PC-9 (cell line): ENCODE measurements around the gene ZFP62. TPM values are rescaled to one million over a fixed set of nuclear protein-coding genes. Genes with fewer than 3 reads are reported as not detected.

ENCODE experiments used
- BruUV-seq: library from RNA; stranded (reverse); fragments of 400-500 nt; replicated peaks from 2 replicates; lab custom pipeline; 2021; lab: Mats Ljungman, UMichigan
- CTCF ChIA-PET: fragments of 300-600 bp; sonication (Branson Sonifier 250); formaldehyde crosslinking; loops from one replicate; lab custom pipeline; 2022; ENCODE audit warnings: antibody characterized with exemption; lab: Charles Lee
- POLR2A ChIA-PET: fragments of 300-600 bp; sonication (Branson Sonifier 250); formaldehyde crosslinking; loops from one replicate; lab custom pipeline; 2022; ENCODE audit warnings: antibody characterized with exemption; ENCODE audit not compliant: unreplicated experiment; lab: Charles Lee
- DNase-seq, 2 experiments: peaks; one replicate each; pipeline versions ENCODE4 v3.0.0 to v3.0.0-alpha.2; 2015 to 2022; ENCODE audit warnings: mixed read lengths in 1 of 2
- H2AFZ ChIP-seq: fragments of 200-600 bp; sonication (generic); 2 replicates; pipeline ENCODE4 v1.8.1; 2017; ENCODE audit warnings: antibody characterized with exemption
- H3F3A ChIP-seq: fragments of 200-600 bp; sonication (generic); 2 replicates; pipeline ENCODE4 v1.8.1; 2017; ENCODE audit warnings: antibody characterized with exemption, mild to moderate bottlenecking, low read depth; ENCODE audit not compliant: insufficient read depth
- H3K27ac ChIP-seq: fragments of 200-600 bp; sonication (generic); 2 replicates; pipeline ENCODE4 v1.6.1; 2016; ENCODE audit warnings: mixed run types
- H3K27me3 ChIP-seq: fragments of 200-600 bp; sonication (generic); 2 replicates; pipeline ENCODE4 v1.6.1; 2016; ENCODE audit warnings: low read depth, mixed run types; ENCODE audit not compliant: insufficient read depth
- H3K36me3 ChIP-seq: fragments of 200-600 bp; sonication (generic); 2 replicates; pipeline ENCODE4 v1.6.1; 2016; ENCODE audit warnings: low read depth, mixed run types
- H3K4me1 ChIP-seq: fragments of 200-600 bp; sonication (generic); replicated peaks from 2 replicates; pipeline ENCODE4 v1.6.1; 2016; ENCODE audit warnings: mixed run types; ENCODE audit not compliant: insufficient read depth
- H3K4me2 ChIP-seq: fragments of 200-600 bp; sonication (generic); 2 replicates; pipeline ENCODE4 v1.6.1; 2017; ENCODE audit warnings: mixed run types
- H3K4me3 ChIP-seq: fragments of 200-600 bp; sonication (generic); 2 replicates; pipeline ENCODE4 v1.6.1; 2016; ENCODE audit warnings: mixed run types
- H3K79me2 ChIP-seq: fragments of 200-600 bp; sonication (generic); 2 replicates; pipeline ENCODE4 v1.6.1; 2017; ENCODE audit warnings: low read depth, mixed run types
- H3K9me2 ChIP-seq: fragments of 200-600 bp; sonication (generic); 2 replicates; pipeline ENCODE4 v1.8.1; 2017; ENCODE audit warnings: mild to moderate bottlenecking; ENCODE audit not compliant: insufficient read depth
- H3K9me3 ChIP-seq: fragments of 200-600 bp; sonication (generic); 2 replicates; pipeline ENCODE4 v1.8.1; 2016; ENCODE audit warnings: low read depth; ENCODE audit not compliant: insufficient read depth
- H4K20me1 ChIP-seq: fragments of 200-600 bp; sonication (generic); 2 replicates; pipeline ENCODE4 v1.8.1; 2017; ENCODE audit not compliant: insufficient read depth
- EZH2 ChIP-seq: fragments of 200-600 bp; sonication (generic); IDR thresholded peaks from 2 replicates; pipeline ENCODE4 v1.8.0; 2017; ENCODE audit warnings: antibody characterized with exemption, low read depth
- intact Hi-C: fragments of 100-400 bp; cut with micrococcal nuclease; formaldehyde crosslinking; loops from one replicate; pipeline ENCODE4 v1.10.0; 2022; ENCODE audit not compliant: unreplicated experiment
- total RNA-seq: library from RNA; stranded (reverse); gene quantifications from 2 replicates; pipeline ENCODE4 v1.2.3, GENCODE V29; 2021
- TF ChIP-seq, protein P1 (sequence below): fragments of 200-600 bp; sonication (generic); conservative IDR thresholded peaks from 2 replicates; pipeline ENCODE4 v1.6.1; 2017; ENCODE audit warnings: mixed run types, antibody characterized with exemption, mild to moderate bottlenecking, moderate library complexity

Gene ZFP62
- total RNA-seq, 1 experiment from 2014 or later: 57.3 TPM

DNA sequence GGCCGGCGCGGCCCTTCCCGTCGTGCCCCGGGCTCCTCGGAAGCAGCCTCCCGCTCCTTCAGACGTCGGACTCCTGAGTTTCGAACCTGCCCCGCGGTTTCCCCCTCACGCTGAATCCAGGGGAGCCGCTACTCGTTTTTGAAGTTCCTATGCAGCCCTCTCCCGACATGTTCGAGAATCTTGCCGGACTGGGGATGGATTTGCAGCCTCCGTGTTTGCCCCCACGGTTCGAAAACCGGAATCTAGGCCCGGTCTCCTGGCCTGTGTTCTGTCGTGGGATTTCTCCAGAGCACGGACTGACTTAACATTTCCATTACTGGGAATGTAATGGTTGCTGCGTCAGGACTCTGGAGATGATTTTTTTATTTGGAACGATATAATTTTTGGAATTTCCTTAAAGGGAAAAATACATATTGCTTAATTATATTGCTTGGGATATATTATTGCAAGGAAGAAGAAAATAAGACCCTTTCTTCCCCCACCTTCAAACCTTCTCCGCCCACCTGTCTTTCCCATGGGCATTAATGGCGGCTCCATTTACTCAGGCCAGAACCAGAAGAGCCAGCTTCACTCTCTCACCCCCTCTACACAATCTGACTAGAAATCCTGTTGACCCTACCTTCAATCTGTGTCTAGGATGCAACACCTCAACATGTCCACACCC is 50.0 kb downstream of the ZFP62 start:
- no peaks in the 10 kb centered on the region for H4K20me1 ChIP-seq
- H3K36me3 ChIP-seq: 0 out of 2 replicates have a peak, but pooled peaks cover 3% of the 10 kb centered on the region
- peaks cover 27% of the 10 kb centered on the region for H3F3A ChIP-seq
- intact Hi-C loops: loop anchor here (1.0 to 2.0 kb wide), 4 partner anchors 20 to 434 kb away; partner anchors contain the start of gene ZFP62
- peak overlapping the region; percentile 88 for H2AFZ ChIP-seq
- ChIA-PET CTCF (no interaction called here), POLR2A (interaction anchor here (0.6 to 1.3 kb wide), 3 partner anchors 20 to 50 kb away, joined by 5 to 8 read pairs (median 7); partner anchors contain the start of gene ZFP62)
- peak overlapping the region; percentile 95 for H3K4me3 ChIP-seq
- H3K27me3 ChIP-seq: no peaks in the 10 kb centered on the region
- H3K27ac ChIP-seq: peak overlapping the region; percentile 91
- no peak for DNase-seq
- H3K79me2 ChIP-seq: peaks cover 41% of the 10 kb centered on the region
- H3K4me2 ChIP-seq: peak overlapping the region; percentile 99
- no peak for TF ChIP-seq EZH2
- TF ChIP-seq, protein P1, sequence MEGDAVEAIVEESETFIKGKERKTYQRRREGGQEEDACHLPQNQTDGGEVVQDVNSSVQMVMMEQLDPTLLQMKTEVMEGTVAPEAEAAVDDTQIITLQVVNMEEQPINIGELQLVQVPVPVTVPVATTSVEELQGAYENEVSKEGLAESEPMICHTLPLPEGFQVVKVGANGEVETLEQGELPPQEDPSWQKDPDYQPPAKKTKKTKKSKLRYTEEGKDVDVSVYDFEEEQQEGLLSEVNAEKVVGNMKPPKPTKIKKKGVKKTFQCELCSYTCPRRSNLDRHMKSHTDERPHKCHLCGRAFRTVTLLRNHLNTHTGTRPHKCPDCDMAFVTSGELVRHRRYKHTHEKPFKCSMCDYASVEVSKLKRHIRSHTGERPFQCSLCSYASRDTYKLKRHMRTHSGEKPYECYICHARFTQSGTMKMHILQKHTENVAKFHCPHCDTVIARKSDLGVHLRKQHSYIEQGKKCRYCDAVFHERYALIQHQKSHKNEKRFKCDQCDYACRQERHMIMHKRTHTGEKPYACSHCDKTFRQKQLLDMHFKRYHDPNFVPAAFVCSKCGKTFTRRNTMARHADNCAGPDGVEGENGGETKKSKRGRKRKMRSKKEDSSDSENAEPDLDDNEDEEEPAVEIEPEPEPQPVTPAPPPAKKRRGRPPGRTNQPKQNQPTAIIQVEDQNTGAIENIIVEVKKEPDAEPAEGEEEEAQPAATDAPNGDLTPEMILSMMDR: no peak
- BruUV-seq: TSS peak; percentile 85
- peaks cover 55% of the 10 kb centered on the region for H3K4me1 ChIP-seq
- H3K9me3 ChIP-seq: no peaks in the 10 kb centered on the region
- H3K9me2 ChIP-seq: no peaks in the 10 kb centered on the region

DNA sequence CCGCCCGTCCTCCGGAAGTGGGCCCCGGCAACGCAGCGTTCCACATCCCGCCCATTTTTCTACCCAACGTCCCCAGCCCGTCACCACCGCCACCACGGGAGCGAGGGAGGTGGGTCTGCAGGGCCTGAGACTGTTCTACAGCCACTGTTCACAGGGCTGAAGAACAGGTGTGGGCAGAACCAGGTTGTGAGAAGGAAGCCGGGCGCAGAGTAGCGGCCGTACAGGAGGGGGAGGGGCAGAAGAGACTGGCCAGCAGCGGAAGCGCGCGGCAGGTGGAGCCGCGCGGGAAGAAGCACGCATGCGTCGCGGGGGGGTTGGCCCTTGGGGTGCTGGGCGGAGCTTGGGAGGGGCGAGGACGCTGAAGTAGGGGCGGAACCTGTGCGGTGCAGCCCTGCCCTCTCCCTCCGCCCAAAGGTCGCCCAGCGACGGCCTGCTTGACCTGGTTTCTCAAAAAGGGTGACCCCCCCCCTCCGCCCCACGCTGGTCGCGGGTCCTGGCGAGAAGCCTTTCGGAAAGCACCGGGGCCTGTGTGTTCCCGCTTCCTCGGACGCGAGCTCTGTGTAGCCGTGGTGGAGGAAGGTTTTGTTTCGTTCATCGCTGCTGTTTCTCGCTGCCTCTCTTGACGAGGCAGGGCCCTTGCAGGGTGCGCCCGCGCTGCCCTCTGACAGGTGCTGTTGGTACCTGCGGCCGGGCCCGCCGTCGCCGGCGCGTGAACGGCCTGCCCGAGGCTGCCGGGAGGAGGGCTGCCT is 50.7 kb downstream of the ZFP62 start:
- H4K20me1 ChIP-seq: no peaks in the 10 kb centered on the region
- peak overlapping the region; percentile 88 for H2AFZ ChIP-seq
- peak overlapping the region; percentile 91 for H3K27ac ChIP-seq
- H3K9me2 ChIP-seq: no peaks in the 10 kb centered on the region
- peaks cover 46% of the 10 kb centered on the region for H3K79me2 ChIP-seq
- H3K4me1 ChIP-seq: peaks cover 55% of the 10 kb centered on the region
- BruUV-seq: no TSS peak
- intact Hi-C loops: loop anchor here (2.0 kb wide), 3 partner anchors 20 to 434 kb away; no protein-coding TSS in a partner anchor
- peaks cover 34% of the 10 kb centered on the region for H3F3A ChIP-seq
- H3K9me3 ChIP-seq: no peaks in the 10 kb centered on the region
- H3K4me2 ChIP-seq: peak overlapping the region; percentile 99
- peak; percentile 80 to 96 for DNase-seq
- CTCF ChIA-PET: no interaction called here
- no peak for TF ChIP-seq EZH2
- TF ChIP-seq, protein P1: no peak
- 0 out of 2 replicates have a peak, but pooled peaks cover 3% of the 10 kb centered on the region for H3K36me3 ChIP-seq
- no peaks in the 10 kb centered on the region for H3K27me3 ChIP-seq
- POLR2A ChIA-PET: interaction anchor here (0.6 to 0.7 kb wide), 2 partner anchors 20 to 25 kb away, joined by 7 to 9 read pairs; no protein-coding TSS in a partner anchor
- H3K4me3 ChIP-seq: peak overlapping the region; percentile 95
